PFSK-1 (cell line): ENCODE measurements around the gene MCTP1.

ENCODE experiments used
- FOXP2 ChIP-seq: optimal IDR thresholded peaks from 2 replicates; pipeline ENCODE3; 2011; ENCODE audit warnings: borderline replicate concordance, control low read depth, inconsistent platforms; ENCODE audit not compliant: insufficient read depth; ENCODE audit errors: extremely low read length, extremely low read depth
- POLR2AphosphoS5 ChIP-seq: IDR thresholded peaks from 2 replicates; pipeline ENCODE4 v1.6.1; 2012; ENCODE audit warnings: low read depth, mild to moderate bottlenecking, control low read depth, low read length, moderate library complexity
- SIN3A ChIP-seq: IDR thresholded peaks from 2 replicates; pipeline ENCODE4 v1.6.1; 2012; ENCODE audit warnings: mild to moderate bottlenecking, low read length, moderate library complexity, borderline replicate concordance; ENCODE audit not compliant: insufficient read depth
- TAF1 ChIP-seq: IDR thresholded peaks from 2 replicates; pipeline ENCODE4 v1.6.1; 2012; ENCODE audit warnings: low read length, control low read depth, borderline replicate concordance; ENCODE audit not compliant: insufficient read depth
- TF ChIP-seq, protein P1 (sequence below), 2 experiments: IDR thresholded peaks; 2 replicates each; pipeline versions ENCODE4 v1.6.1 to v1.8.0; 2011 to 2012; ENCODE audit warnings: low read depth in 2 of 2, low read length in 2 of 2, control low read depth in 1 of 2, inconsistent platforms in 1 of 2, mild to moderate bottlenecking in 1 of 2, moderate library complexity in 1 of 2; ENCODE audit not compliant: insufficient read depth in 1 of 2

DNA sequence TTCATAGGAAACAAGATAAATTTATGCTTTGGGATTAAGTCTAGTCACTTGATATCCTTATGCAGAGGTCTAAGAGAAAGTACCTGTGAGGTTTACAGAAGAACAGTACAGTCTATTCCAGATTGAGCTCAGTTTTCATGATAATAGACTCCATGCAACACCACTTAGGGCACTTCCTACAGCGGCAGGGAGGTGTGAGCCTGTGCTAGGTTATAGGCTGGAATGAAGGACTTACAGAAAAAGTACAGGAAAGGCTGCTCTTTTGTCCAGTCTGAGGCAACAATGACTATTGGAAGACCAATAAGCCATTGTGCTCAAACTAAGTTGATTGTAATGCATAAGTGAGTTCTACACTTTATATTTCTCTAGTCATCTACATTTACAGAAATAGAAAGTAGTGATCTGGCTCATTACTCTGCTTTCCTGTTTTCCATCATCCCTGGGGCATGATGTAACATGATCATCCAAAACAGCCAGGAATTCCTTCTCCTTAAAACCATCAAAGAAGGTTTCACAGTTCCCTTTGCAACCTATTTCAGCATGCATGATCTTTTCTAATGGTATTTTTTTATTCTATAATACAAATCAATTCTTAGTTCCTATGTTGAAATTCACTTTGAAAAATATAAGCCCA, 343.7 kb downstream of the MCTP1 start:
- TF ChIP-seq POLR2AphosphoS5 (no peak), TAF1 (no peak), SIN3A (no peak), FOXP2 (no peak)
- TF ChIP-seq, protein P1, sequence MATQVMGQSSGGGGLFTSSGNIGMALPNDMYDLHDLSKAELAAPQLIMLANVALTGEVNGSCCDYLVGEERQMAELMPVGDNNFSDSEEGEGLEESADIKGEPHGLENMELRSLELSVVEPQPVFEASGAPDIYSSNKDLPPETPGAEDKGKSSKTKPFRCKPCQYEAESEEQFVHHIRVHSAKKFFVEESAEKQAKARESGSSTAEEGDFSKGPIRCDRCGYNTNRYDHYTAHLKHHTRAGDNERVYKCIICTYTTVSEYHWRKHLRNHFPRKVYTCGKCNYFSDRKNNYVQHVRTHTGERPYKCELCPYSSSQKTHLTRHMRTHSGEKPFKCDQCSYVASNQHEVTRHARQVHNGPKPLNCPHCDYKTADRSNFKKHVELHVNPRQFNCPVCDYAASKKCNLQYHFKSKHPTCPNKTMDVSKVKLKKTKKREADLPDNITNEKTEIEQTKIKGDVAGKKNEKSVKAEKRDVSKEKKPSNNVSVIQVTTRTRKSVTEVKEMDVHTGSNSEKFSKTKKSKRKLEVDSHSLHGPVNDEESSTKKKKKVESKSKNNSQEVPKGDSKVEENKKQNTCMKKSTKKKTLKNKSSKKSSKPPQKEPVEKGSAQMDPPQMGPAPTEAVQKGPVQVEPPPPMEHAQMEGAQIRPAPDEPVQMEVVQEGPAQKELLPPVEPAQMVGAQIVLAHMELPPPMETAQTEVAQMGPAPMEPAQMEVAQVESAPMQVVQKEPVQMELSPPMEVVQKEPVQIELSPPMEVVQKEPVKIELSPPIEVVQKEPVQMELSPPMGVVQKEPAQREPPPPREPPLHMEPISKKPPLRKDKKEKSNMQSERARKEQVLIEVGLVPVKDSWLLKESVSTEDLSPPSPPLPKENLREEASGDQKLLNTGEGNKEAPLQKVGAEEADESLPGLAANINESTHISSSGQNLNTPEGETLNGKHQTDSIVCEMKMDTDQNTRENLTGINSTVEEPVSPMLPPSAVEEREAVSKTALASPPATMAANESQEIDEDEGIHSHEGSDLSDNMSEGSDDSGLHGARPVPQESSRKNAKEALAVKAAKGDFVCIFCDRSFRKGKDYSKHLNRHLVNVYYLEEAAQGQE (IDR thresholded peaks at IDR 0.05; ENCODE audit: insufficient read depth in 1 of 2, low read depth in 2 of 2, low read length in 2 of 2), result no peak
